HepG2 (cell line): ENCODE results near the gene MEI1. TPM values are rescaled to one million over a fixed set of nuclear protein-coding genes. Genes with fewer than 3 reads are reported as not detected.

ENCODE experiments used
- ARNT2 ChIP-seq: sonication (generic); formaldehyde crosslinking; IDR thresholded peaks from 2 replicates; pipeline ENCODE4 v1.8.0; 2022; ENCODE audit warnings: mild to moderate bottlenecking, low read depth, missing genetic modification reagents, moderate library complexity
- HDAC2 ChIP-seq: sonication (generic); formaldehyde crosslinking; IDR thresholded peaks from 2 replicates; pipeline ENCODE4 v1.4.0; 2020; ENCODE audit warnings: missing genetic modification reagents
- HOXD1 ChIP-seq: sonication (generic); formaldehyde crosslinking; IDR thresholded peaks from 2 replicates; pipeline ENCODE4 v1.5.0; 2020; ENCODE audit warnings: missing genetic modification reagents
- MEIS1 ChIP-seq: sonication (generic); formaldehyde crosslinking; IDR thresholded peaks from 2 replicates; pipeline ENCODE4 v1.9.0; 2021; ENCODE audit warnings: mild to moderate bottlenecking, missing genetic modification reagents, moderate library complexity, borderline replicate concordance
- NCOR1 ChIP-seq: fragments of 200-600 bp; sonication (generic); IDR thresholded peaks from 2 replicates; pipeline ENCODE4 v1.7.0; 2017; ENCODE audit warnings: antibody characterized with exemption, low read length, borderline replicate concordance
- PHF5A ChIP-seq: IDR thresholded peaks from one replicate; pipeline ENCODE4 v1.6.1; 2018; ENCODE audit warnings: low read depth, missing genetic modification reagents; ENCODE audit not compliant: unreplicated experiment
- PHF8 ChIP-seq: sonication (generic); formaldehyde crosslinking; IDR thresholded peaks from 2 replicates; pipeline ENCODE4 v1.5.0; 2020; ENCODE audit warnings: missing genetic modification reagents
- SIX4 ChIP-seq: sonication (generic); formaldehyde crosslinking; IDR thresholded peaks from 2 replicates; pipeline ENCODE4 v1.4.0; 2020; ENCODE audit warnings: missing genetic modification reagents
- TBL1XR1 ChIP-seq: fragments of 150-350 bp; IDR thresholded peaks from 2 replicates; pipeline ENCODE4 v1.6.1; 2014; ENCODE audit warnings: borderline replicate concordance, low read length; ENCODE audit not compliant: partially characterized antibody
- ZBTB44 ChIP-seq: sonication (generic); formaldehyde crosslinking; IDR thresholded peaks from 2 replicates; pipeline ENCODE4 v1.4.0; 2020; ENCODE audit warnings: missing genetic modification reagents
- ZNF17 ChIP-seq: sonication (generic); formaldehyde crosslinking; IDR thresholded peaks from 2 replicates; pipeline ENCODE4 v1.5.0; 2020; ENCODE audit warnings: mild to moderate bottlenecking, missing genetic modification reagents
- ZNF274 ChIP-seq: sonication (generic); formaldehyde crosslinking; IDR thresholded peaks from 2 replicates; pipeline ENCODE4 v1.5.1; 2020; ENCODE audit warnings: mild to moderate bottlenecking, missing genetic modification reagents
- ZNF432 ChIP-seq: sonication (generic); formaldehyde crosslinking; IDR thresholded peaks from 2 replicates; pipeline ENCODE4 v1.5.0; 2020; ENCODE audit warnings: missing genetic modification reagents, mild to moderate bottlenecking, borderline replicate concordance
- ZNF562 ChIP-seq: sonication (generic); formaldehyde crosslinking; IDR thresholded peaks from 2 replicates; pipeline ENCODE4 v1.8.0; 2022; ENCODE audit warnings: missing genetic modification reagents, borderline replicate concordance
- ZNF572 ChIP-seq: sonication (generic); formaldehyde crosslinking; IDR thresholded peaks from 2 replicates; pipeline ENCODE4 v1.5.1; 2020; ENCODE audit warnings: mild to moderate bottlenecking, missing genetic modification reagents
- ZNF777 ChIP-seq: sonication (generic); formaldehyde crosslinking; IDR thresholded peaks from 2 replicates; pipeline ENCODE4 v1.4.0; 2020; ENCODE audit warnings: missing genetic modification reagents
- polyA plus RNA-seq, 8 experiments: library from polyadenylated mRNA; depleted of rRNA in 3 of 8; stranded (reverse) in 7 of 8; unstranded in 1 of 8; fragments of >200 nt; fragmentation: Illumina TruSeq in 4 of 8; extraction: Trizol in 4 of 8; gene quantifications; 2 replicates each; pipeline versions ENCODE4 v1.2.1 to v1.2.3, GENCODE V29; 2011 to 2016; ENCODE audit warnings: low read depth in 4 of 8, missing spikeins in 1 of 8, mixed read lengths in 1 of 8; ENCODE audit not compliant: insufficient read depth in 1 of 8
- total RNA-seq, 5 experiments: library from RNA; depleted of rRNA; stranded (reverse); fragments of >200 nt; fragmentation: Illumina TruSeq; extraction: Trizol; gene quantifications; 2 replicates each; pipeline ENCODE4 v1.2.3, GENCODE V29; 2016; ENCODE audit warnings: low read depth in 1 of 5
- TF ChIP-seq, protein P1 (sequence below): sonication (generic); formaldehyde crosslinking; IDR thresholded peaks from 2 replicates; pipeline ENCODE4 v1.4.0; 2020; ENCODE audit warnings: missing genetic modification reagents
- TF ChIP-seq, protein P2 (sequence below): sonication (generic); formaldehyde crosslinking; IDR thresholded peaks from 2 replicates; pipeline ENCODE4 v1.5.0; 2020; ENCODE audit warnings: mild to moderate bottlenecking, missing genetic modification reagents, moderate library complexity
- TF ChIP-seq, protein P3 (sequence below): sonication (generic); formaldehyde crosslinking; IDR thresholded peaks from 2 replicates; pipeline ENCODE4 v1.4.0; 2020; ENCODE audit warnings: mild to moderate bottlenecking, missing genetic modification reagents
- TF ChIP-seq, protein P4 (sequence below): IDR thresholded peaks from 2 replicates; pipeline ENCODE4 v1.6.1; 2016; ENCODE audit warnings: low read depth, borderline replicate concordance
- TF ChIP-seq, protein P5 (sequence below): sonication (generic); formaldehyde crosslinking; IDR thresholded peaks from 2 replicates; pipeline ENCODE4 v1.5.0; 2020; ENCODE audit warnings: missing genetic modification reagents

MEI1 gene
- total and polyA plus RNA-seq, 2 of the 13 experiments (the other 11 are each of a cell fraction or from before 2014, with no cell fraction given): 0.75 to 1.9 TPM

GRCh38 chr22:41697126-41697775, 2.1 kb upstream of the MEI1 start (continued):
- TF ChIP-seq, protein P1, sequence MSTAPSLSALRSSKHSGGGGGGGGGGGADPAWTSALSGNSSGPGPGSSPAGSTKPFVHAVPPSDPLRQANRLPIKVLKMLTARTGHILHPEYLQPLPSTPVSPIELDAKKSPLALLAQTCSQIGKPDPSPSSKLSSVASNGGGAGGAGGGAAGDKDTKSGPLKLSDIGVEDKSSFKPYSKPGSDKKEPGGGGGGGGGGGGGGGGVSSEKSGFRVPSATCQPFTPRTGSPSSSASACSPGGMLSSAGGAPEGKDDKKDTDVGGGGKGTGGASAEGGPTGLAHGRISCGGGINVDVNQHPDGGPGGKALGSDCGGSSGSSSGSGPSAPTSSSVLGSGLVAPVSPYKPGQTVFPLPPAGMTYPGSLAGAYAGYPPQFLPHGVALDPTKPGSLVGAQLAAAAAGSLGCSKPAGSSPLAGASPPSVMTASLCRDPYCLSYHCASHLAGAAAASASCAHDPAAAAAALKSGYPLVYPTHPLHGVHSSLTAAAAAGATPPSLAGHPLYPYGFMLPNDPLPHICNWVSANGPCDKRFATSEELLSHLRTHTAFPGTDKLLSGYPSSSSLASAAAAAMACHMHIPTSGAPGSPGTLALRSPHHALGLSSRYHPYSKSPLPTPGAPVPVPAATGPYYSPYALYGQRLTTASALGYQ (CRISPR knock-in tag): no peak
- no peak for TF ChIP-seq SIX4 (CRISPR knock-in tag)
- TF ChIP-seq, protein P2, sequence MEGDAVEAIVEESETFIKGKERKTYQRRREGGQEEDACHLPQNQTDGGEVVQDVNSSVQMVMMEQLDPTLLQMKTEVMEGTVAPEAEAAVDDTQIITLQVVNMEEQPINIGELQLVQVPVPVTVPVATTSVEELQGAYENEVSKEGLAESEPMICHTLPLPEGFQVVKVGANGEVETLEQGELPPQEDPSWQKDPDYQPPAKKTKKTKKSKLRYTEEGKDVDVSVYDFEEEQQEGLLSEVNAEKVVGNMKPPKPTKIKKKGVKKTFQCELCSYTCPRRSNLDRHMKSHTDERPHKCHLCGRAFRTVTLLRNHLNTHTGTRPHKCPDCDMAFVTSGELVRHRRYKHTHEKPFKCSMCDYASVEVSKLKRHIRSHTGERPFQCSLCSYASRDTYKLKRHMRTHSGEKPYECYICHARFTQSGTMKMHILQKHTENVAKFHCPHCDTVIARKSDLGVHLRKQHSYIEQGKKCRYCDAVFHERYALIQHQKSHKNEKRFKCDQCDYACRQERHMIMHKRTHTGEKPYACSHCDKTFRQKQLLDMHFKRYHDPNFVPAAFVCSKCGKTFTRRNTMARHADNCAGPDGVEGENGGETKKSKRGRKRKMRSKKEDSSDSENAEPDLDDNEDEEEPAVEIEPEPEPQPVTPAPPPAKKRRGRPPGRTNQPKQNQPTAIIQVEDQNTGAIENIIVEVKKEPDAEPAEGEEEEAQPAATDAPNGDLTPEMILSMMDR (CRISPR knock-in tag): peak; percentile 96
- TF ChIP-seq PHF5A (CRISPR knock-in tag): no peak
- TF ChIP-seq ZNF432: no peak
- TF ChIP-seq MEIS1: no peak
- TF ChIP-seq, protein P3, sequence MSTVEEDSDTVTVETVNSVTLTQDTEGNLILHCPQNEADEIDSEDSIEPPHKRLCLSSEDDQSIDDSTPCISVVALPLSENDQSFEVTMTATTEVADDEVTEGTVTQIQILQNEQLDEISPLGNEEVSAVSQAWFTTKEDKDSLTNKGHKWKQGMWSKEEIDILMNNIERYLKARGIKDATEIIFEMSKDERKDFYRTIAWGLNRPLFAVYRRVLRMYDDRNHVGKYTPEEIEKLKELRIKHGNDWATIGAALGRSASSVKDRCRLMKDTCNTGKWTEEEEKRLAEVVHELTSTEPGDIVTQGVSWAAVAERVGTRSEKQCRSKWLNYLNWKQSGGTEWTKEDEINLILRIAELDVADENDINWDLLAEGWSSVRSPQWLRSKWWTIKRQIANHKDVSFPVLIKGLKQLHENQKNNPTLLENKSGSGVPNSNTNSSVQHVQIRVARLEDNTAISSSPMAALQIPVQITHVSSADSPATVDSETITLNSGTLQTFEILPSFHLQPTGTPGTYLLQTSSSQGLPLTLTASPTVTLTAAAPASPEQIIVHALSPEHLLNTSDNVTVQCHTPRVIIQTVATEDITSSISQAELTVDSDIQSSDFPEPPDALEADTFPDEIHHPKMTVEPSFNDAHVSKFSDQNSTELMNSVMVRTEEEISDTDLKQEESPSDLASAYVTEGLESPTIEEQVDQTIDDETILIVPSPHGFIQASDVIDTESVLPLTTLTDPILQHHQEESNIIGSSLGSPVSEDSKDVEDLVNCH (CRISPR knock-in tag): no peak
- TF ChIP-seq ARNT2 (CRISPR knock-in tag): no peak
- TF ChIP-seq PHF8 (CRISPR knock-in tag): no peak
- no peak for TF ChIP-seq ZNF777 (CRISPR knock-in tag)
- TF ChIP-seq, protein P4, sequence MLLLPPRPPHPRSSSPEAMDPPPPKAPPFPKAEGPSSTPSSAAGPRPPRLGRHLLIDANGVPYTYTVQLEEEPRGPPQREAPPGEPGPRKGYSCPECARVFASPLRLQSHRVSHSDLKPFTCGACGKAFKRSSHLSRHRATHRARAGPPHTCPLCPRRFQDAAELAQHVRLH (CRISPR knock-in tag): 0 out of 2 replicates have a peak, but pooled peaks have one; percentile 21
- no peak for TF ChIP-seq ZNF17 (CRISPR knock-in tag)
- peak; percentile 36; the same call in 1 of the 2 replicates for TF ChIP-seq ZNF572 (CRISPR knock-in tag)
- TF ChIP-seq, protein P5, sequence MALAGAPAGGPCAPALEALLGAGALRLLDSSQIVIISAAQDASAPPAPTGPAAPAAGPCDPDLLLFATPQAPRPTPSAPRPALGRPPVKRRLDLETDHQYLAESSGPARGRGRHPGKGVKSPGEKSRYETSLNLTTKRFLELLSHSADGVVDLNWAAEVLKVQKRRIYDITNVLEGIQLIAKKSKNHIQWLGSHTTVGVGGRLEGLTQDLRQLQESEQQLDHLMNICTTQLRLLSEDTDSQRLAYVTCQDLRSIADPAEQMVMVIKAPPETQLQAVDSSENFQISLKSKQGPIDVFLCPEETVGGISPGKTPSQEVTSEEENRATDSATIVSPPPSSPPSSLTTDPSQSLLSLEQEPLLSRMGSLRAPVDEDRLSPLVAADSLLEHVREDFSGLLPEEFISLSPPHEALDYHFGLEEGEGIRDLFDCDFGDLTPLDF: no peak
- no peak for TF ChIP-seq HDAC2 (CRISPR knock-in tag)
- no peak for TF ChIP-seq ZBTB44 (CRISPR knock-in tag)
- no peak for TF ChIP-seq ZNF274 (CRISPR knock-in tag)
- TF ChIP-seq ZNF562: no peak
- TF ChIP-seq NCOR1: no peak
- no peak for TF ChIP-seq HOXD1 (CRISPR knock-in tag)
- TF ChIP-seq TBL1XR1: no peak
